Fibroblast of the aortic adventitia (primary cell): ENCODE results near the gene TTC38. TPM values are rescaled to one million over a fixed set of nuclear protein-coding genes. Genes with fewer than 3 reads are reported as not detected.

ENCODE experiments used
- total RNA-seq: library from RNA; depleted of rRNA; stranded (reverse); fragments of >200 nt; gene quantifications from 2 replicates; pipeline ENCODE4 v1.2.3, GENCODE V29; 2012; ENCODE audit warnings: low replicate concordance

The TTC38 gene
- total RNA-seq, 1 donor, result 26.8 TPM

Other genes with a start within 250 kb of the TTC38 start
- gene PPARA, start 117.5 kb upstream of the TTC38 start, total RNA-seq, result 13.4 and 24.4 TPM in 2 replicates
- 0.74 and 7.7 TPM in 2 replicates for gene CDPF1, start 17.7 kb upstream of the TTC38 start, total RNA-seq
- gene PKDREJ, start 4.7 kb upstream of the TTC38 start, total RNA-seq, result 0.09 TPM in 1 of 2 replicates, not detected in the other
- gene GTSE1, start 28.9 kb downstream of the TTC38 start, total RNA-seq, result 1.3 and 13.4 TPM in 2 replicates
- 15.8 and 23.1 TPM in 2 replicates for gene TRMU, start 67.7 kb downstream of the TTC38 start, total RNA-seq